HG02623 (cell line): ENCODE measurements around the gene DPEP2NB.
A peak's percentile ranks its signal among the peaks of the same experiment; 100 is the strongest.
"Not testable (repeated sequence)": the region's sequence is repeated elsewhere in the genome, so short reads cannot be mapped to it uniquely, and the experiment has no call there.

Experiments used
- ATAC-seq: cut with Tn5 transposase; IDR thresholded peaks from one replicate; pipeline ENCODE4 v1.9.1; 2021; ENCODE audit warnings: moderate library complexity; ENCODE audit not compliant: unreplicated experiment

DPEP2NB gene

DNA sequence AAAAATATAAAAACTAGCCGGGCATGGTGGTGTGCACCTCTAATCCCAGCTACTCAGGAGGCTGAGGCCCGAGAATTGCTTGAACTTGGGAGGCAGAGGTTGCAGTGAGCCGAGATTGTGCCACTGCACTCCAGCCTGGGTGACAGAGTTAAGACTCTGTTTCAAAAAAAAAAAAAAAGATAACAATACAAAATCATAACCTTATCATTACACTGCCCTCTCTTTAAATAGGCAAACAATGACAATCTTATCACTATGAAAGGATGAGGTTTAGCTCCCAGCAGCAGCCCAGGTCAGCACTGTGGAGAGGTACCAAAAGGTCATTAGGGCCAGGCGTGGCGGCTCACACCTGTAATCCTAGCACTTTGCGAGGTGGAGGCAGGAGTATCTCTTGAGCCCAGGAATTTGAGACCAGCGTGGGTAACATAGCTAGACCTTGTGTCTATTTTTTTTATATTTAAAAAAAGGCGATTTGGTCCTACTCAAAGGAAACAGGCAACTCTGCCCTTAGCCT is 3.5 kb upstream of the DPEP2NB start:
- no peak for ATAC-seq

DNA sequence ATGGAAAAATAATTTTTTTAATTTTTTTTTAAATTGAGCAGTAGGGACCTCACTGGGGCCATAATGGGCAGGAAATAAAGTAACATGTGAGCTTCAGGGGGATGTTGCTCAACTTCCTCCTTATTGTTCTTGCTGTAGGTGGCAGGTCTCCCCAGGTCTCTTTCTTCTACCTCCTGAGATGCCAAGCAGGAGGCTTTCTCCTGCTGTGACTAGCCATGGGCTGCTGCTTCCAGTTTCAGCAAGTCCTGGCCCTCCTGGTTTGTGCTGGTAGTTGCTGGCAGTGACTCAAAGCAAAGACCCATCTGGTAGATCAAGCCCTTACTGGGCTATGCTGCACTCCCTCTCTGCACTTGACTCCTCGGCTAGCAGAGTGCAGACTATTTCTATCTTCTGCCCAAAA is 2.3 kb downstream of the DPEP2NB start:
- ATAC-seq, result no peak

DNA sequence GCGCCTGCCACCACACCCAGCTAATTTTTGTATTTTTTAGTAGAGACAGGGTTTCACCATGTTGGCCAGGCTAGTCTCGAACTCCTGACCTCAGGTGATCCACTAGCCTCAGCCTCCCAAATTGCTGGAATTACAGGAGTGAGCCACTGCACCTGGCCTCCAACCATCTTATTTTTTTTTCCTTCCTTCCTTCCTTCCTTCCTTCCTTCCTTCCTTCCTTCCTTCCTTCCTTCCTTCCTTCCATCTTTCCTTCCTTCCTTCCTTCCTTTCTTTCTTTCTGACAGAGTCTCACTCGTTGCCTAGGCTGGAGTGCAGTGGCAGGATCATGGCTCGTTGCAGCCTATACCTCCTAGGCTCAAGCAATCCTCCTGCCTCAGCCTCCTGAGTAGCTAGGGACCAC is 5.8 kb downstream of the DPEP2NB start:
- ATAC-seq, result not testable (repeated sequence)

DNA sequence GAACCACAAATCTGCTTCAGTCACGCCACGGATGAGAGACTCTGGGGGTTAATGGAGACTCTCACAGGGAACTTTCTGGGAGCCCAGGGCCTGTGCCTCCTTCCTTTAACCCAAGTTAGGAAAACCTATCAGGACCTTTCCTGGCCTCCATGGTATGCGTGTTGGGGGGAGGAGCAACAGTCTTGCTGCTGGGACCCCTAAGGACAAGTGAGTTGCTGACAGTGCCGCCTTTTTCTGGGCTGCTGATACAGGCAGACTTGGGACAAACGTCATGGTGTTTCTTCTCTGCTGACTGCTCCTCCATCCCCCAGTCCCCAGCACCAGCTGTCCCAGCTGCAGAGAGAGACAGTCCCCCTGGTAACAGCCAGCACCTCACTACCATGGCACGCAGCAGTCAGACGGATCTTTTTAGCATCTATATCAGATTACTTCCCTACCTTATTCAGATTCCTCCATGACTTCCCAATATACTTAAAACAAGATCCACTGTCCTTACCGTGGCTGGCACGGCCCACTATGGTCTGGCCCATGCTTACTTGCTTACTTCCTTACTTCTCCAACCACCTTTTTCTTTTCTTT is 6.5 kb downstream of the DPEP2NB start:
- no peak for ATAC-seq

DNA sequence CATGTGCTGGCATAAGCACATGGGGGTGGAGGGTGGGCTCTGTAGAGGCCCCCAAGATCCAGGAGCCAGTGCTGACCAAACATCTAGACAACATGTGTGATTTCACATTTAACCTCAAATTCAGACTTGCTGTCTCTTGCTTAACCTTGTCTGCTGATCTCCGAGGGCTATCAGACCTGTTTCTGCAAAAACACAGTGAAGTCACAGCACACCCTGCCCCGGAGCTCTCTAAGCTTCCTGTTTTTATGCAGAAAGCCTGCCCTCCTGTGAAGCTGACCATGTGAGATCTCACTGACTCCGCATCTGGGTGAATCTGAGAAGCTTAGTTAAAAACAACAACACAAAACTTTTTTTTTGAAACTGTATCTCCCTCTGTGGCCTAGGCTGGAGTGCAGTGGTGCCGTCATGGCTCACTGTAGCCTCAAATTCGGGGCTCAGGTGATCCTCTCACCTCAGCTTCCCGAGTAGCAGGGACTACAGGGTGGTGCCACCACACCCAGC is 9.9 kb downstream of the DPEP2NB start:
- no peak for ATAC-seq

DNA sequence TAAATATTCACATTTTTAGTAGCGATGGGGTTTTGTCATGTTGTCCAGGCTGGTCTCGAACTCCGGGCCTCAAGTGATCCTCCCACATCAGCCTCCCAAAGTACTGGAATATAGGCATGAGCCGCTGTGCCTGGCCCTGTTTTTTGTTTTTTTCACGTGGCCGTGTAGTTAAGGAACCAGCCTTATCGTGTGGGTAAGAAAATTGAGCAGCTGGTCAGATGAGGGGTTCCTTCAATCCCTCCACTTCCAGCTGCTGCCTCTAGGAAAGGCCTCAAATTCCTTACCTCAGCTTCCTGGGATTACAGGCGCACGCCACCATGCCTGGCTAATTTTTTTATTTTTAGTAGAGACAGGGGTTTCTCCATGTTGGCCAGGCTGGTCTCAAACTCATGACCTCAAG is 10.5 kb downstream of the DPEP2NB start:
- no peak for ATAC-seq

DNA sequence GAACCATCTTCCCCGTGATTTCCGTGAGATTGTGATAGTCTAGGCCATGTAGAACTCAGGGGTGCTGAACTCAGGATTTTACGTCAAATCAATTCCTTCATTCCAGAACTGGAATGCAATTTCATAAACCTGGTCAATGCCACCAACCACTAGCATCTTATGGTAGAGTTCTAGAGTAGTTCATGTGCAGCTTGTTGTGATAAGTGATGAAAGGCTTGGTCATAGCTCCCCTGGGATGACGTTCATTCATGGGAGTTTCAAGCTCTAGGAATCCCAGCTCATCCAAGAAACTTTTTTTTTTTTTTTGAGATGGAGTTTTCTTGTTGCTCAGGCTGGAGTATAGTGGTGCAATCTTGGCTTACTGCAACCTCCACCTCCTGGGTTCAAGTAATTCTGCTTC is 12.7 kb downstream of the DPEP2NB start:
- ATAC-seq, result no peak

DNA sequence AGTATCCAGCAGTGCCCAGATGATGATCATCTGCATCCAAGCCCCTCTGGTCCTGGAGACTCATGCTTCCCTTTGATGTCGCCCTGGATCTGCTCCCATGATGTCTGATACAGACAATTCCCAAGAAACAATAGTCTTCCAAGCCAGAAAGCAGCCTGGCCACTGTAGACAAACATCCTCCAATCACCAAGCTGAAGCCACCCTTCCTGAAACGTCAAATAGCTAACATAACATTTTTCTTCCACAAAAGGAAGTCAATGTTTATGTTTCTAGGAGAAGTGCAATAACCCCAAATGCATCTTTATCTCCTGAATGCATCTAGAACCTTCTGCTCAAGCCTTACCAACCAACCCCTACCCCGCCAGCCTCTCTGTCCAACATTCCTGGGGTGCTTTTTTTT is 15.3 kb downstream of the DPEP2NB start:
- no peak for ATAC-seq

DNA sequence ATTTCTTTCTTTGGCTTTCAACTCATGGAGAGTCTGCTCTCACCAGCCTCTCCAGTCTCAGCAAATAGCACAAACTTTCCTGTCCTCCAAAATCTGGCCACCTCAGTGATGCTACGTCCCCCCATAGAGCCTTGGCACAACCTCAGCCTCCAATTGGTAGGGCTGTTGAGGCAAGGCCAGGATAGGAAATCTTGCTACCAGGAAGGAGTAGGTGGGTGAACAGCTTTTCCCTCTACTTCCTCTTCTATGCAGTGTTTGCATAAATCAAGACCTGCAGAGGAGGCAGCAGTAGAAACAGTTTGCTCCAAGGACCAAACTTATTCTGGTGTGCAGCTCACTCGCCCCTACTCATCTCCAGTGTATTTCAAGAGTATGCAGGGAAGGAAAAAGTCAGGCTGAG is 15.7 kb downstream of the DPEP2NB start:
- ATAC-seq, result no peak

DNA sequence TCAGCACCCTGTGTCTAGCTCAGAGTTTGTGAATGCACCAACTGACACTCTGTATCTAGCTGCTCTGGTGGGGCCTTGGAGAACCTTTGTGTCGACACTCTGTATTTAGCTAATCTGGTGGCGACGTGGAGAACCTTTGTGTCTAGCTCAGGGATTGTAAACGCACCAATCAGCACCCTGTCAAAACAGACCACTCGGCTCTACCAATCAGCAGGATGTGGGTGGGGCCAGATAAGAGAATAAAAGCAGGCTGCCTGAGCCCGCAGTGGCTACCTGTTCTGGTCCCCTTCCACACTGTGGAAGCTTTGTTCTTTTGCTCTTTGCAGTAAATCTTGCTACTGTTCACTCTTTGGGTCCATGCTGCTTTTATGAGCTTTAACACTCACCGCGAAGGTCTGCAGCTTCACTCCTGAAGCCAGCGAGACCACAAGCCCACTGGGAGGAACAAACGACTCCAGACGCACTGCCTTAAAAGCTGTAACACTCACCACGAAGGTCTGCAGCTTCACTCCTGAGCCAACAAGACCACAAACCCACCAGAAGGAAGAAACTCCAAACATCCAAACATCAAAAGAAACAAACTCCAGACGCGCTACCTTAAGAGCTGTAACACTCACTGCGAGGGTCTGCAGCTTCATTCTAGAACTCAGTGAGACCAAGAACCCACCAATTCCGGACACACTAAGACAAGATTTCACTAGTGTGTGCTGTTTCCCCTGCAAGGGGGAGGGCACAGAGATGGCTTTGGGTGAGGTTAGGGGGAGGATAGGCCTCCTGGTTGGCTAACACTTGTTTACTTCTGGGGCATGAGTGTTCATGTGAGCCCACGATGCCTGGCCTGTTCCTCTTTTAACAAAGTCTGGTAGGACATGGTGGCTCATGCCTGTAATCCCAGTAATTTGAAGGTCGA is 16.7 kb downstream of the DPEP2NB start, which contains the start of gene DPEP2:
Gene DPEP2, minus strand, starts transcription at position 706 of the 910 bp plus-strand sequence. CDS start 6,272 bp downstream, outside the sequence.
- ATAC-seq, result not testable (repeated sequence)

DNA sequence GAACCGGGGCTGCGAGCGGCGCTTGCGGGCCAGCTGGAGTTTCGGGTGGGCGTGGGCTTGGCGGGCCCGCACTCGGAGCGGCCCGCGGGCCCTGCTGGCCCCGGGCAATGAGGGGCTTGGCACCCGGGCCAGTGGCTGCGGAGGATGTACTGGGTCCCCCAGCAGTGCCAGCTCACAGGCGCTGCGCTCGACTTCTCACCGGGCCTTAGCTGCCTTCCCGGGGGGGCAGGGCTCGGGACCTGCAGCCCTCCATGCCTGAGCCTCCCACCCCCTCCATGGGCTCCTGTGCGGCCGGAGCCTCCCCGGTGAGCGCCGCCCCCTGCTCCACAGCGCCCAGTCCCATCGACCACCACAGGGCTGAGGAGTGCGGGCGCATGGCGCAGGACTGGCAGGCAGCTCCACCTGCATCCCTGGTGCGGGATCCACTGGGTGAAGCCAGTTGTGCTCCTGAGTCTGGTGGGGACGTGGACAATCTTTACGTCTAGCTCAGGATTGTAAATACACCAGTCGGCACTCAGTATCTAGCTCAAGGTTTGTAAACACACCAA is 17.4 kb downstream of the DPEP2NB start:
- not testable (repeated sequence) for ATAC-seq

DNA sequence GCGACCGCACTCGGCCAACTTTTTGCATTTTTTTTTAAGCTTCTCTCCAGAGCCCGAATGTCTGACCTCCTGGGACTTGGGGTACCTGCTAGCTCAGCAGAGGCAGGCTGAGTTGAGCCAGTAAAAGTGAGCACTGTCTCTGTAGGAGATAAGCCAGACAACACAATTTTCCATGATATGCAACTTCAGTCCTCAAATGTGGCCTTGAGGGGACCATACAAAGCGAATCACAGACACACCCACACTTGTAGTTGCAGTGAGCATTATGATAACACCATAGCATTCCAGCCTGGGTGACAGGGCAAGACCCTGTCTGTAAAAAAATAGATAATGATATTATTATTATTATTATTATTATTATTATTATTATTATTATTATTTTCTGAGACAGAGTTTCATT is 19.0 kb downstream of the DPEP2NB start:
- ATAC-seq, result no peak

DNA sequence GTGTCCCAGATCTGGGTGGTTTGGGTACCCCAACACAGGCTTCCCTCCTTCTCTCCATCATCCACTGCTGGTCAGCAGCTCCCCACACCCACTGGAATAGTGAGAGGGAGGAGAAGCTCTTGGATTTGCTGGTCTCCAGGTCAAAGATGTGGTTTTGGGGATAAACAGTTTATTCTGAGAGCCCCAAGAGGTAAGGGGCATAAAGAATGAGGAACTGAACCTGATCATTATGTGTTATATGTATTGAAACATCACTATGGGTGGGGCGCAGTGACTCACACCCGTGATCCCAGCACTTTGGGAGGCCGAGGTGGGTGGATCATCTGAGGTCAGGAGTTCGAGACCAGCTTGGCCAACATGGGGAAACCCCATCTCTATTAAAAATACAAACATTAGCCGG is 20.3 kb downstream of the DPEP2NB start:
- no peak for ATAC-seq

DNA sequence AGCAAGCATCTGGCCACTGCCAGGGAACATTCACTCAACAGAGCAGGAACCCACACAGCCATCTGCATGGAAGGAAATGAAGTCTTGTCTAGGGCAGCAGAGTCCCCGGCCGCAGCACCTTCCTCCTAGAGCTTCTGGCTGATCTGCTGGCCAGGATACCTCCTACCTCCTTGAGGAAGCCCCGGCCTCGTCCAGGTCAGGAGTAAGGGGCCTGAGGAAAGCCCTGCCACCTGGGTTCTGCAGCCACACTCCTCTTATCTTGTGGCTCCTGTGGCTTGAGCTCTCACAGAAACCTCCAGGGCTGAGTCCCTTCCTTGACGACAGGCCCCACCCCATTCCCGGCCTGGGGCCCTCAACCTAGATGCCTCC is 21.7 kb downstream of the DPEP2NB start:
- ATAC-seq, result not testable (repeated sequence)

DNA sequence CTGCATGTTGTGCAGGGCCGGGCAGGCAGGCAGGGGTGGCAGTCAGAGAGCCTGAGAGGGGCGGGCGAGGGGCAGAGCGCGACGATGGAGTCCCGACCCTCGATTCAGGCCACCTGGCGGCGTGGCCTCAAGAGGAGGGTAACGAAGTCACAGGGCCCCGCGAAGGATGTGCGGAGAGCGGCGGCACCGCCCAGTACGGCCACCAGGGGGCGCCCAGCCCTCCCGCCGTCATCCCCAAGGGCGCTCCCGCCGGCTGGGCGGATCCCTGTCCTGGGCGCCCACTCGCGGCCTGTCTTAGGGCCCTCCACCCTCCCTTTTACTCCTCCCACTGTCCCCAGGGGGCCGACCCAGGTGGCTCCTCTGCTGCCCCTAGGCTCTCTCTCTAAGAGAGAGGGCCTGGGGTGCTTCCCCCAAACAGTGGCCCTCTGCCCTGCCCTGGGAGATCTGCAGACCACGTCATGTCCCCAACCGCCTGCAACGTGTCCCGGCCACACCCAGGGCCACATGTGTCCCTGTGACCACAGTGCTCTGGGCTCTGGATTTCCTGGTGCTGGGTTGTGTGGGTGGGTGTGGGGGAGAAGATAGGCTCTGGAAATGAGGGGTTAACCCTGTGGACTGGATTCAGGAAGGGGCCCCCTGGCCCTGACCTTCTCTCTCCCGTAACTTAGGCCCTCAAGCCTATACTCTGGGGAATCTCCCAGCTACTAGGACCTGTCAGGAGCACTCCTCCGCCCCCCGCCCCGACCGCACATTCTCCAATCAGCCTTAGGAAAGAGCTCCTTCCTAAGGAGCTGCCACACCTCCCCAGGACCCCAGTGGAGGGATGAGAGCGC is 22.3 kb downstream of the DPEP2NB start:
- ATAC-seq, result peak; percentile 62

DNA sequence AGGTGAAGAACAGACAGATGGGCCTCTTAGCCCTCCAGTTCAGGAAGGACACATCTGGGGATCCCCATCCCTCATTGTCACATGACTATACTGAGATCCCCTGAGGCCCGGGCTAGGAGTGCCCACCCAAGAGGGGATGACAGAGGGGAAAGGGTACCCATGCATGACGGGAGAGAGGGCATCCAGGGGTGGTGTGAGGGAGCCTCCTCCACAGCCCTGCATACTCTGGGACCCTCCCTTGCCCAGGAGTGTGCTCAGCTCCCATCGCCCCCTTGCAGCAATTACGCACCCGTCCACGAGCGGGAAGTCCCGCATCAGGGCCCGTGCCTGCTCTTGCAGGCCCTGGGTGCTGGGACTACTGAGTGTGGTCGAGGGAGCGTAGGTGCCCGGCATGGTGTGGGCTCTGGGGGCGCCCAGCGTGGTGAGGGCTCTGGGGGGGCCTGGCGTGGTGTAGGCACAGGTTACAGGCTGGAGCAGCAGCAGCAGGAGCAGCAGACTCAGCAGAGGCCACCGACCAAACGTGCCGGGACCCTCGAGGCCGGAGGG is 23.0 kb downstream of the DPEP2NB start:
- ATAC-seq, result no peak

DNA sequence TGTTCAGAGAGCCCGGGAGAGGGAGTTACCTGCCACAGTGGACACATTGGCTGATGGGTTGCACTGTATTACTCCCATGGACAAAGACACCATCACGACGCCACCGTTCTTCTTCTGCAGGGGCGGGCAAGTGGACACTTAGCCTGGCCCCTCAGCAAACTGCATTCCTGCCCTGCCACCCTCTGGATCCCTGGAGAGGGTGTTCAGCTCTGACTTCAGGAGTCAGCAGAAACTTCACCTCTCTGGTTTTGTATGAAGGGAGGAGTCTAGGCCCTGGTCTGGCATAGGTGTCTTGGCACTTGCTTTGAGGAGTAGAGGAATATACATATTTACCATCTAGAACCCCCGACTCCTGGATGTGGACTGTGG is 25.7 kb downstream of the DPEP2NB start:
- no peak for ATAC-seq

DNA sequence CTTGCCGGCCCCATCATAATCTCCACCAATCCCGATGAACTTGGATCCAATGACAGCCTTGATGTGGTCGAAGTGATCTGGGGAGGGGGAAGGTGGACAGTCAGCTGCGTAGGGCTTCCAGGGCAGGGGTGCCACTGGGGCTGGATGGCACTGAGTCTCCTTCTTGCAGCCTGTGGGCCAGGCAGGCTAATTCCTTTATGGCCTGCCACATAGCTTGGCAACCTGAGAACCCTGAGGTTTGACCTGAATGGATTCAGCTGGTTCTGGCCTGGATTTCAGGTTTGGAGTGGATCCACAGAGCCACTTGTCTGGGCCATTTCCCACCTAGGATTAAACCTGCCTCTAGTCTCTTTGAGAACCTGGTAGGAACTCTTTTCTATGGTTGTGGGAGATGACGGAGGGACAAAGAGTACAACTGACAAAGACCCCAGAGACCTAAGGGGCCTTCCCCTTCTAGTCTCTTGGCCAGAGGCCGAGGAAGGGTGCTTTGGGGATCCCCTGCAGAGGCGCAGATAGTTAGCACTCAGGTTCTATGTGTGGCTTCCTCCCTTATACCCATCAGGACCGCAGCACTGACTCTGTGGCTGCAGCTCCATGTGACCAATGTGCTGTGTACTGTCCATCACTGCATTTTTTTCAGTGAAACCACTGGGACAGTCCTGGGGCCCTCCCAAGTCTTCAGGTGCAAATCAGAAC is 26.2 kb downstream of the DPEP2NB start:
- no peak for ATAC-seq

DNA sequence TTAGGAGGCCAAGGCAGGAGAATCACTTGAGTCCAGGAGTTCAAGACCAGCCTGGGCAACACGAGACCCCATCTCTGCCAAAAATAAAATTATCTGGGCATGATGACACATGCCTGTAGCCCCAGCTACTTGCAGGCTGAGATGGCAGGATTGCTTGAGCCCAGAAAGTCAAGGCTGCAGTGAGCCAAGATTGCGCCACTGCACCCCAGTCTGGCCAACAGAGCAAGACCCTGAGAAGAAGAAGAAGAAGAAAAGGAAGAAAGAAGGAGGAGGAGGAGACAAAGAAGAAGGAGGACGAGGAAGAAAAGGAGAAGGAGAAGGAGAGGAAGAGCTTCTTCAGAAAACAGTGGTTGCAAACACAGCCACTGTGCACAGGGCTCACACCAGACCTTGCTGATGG is 27.0 kb downstream of the DPEP2NB start:
- ATAC-seq, result no peak
